IPS-20b (cell line): ENCODE results near the gene KCNN1.
A peak's percentile ranks its signal among the peaks of the same experiment; 100 is the strongest.
"Not testable (repeated sequence)": the region's sequence is repeated elsewhere in the genome, so short reads cannot be mapped to it uniquely, and the experiment has no call there.

Source experiments
- H3K27ac ChIP-seq: one replicate; pipeline ENCODE4 v1.5.1; 2013; ENCODE audit warnings: low read length
- H3K27me3 ChIP-seq: 2 replicates; pipeline ENCODE4 v1.6.1; 2013; ENCODE audit warnings: mild to moderate bottlenecking, low read length, inconsistent platforms; ENCODE audit not compliant: insufficient read depth
- H3K36me3 ChIP-seq: 2 replicates; pipeline ENCODE4 v1.6.1; 2013; ENCODE audit warnings: low read depth, mild to moderate bottlenecking, inconsistent platforms, low read length, moderate library complexity; ENCODE audit not compliant: insufficient read depth
- H3K4me1 ChIP-seq: 2 replicates; pipeline ENCODE4 v1.6.1; 2013; ENCODE audit warnings: mild to moderate bottlenecking, control low read depth, inconsistent platforms, low read length, moderate library complexity; ENCODE audit not compliant: insufficient read depth
- H3K4me3 ChIP-seq: 2 replicates; pipeline ENCODE4 v1.5.1; 2013; ENCODE audit warnings: mild to moderate bottlenecking, low read length, inconsistent platforms
- H3K9ac ChIP-seq: 2 replicates; pipeline ENCODE4 v1.6.1; 2013; ENCODE audit warnings: low read depth, mild to moderate bottlenecking, inconsistent platforms, low read length, moderate library complexity
- H3K9me3 ChIP-seq: 2 replicates; pipeline ENCODE4 v1.6.1; 2013; ENCODE audit warnings: mild to moderate bottlenecking, low read depth, low read length, inconsistent platforms; ENCODE audit not compliant: insufficient read depth

The KCNN1 gene

DNA sequence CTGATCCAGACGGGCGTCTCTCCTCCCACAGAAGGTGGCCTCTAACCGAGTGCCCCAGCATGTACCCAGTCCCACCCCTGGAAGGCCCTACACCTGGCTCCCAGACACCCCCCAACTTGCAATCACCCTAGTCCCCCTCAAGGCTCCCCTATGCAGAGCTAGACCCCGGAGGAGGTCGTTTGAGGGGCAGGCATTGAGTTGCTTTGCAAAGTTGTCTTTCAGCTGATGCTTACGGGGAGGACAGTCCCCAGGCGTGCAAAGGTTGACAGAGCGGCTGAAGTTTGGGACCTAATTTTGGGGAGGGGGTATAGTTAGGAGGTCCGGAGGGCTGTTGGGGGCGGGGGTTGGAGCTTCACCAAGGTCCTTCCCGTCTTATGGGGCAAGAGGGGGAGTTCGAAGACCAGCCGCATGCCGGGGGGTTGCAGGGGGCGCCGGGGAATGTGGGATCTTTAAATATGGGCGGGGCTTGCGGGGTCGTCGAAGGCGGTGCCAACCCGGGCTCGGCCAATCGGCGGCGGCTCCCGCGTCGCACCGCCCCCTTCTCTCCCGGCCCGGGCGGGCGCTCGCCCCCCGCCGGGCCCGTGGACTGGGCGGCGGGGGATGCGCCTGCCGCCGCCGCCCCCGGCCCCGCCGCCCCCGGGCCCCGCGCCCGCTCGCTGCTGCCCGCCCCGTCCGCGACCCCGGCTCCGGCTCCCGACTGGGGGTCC is at the start of gene KCNN1:
KCNN1 (plus strand) TSS at position 558 of the 707 bp plus-strand sequence. CDS start 6,782 bp downstream, outside the sequence.
- Histone ChIP-seq H3K9me3 (no peaks in the 10 kb centered on the region), H3K4me3 (peak within 1 kb of the TSS; percentile 77), H3K36me3 (no peaks in the 10 kb centered on the region), H3K27me3 (peaks cover 18% of the 10 kb centered on the region), H3K9ac (peak within 1 kb of the TSS; percentile 56; the same call in 1 of the 2 replicates), H3K4me1 (peaks cover 7% of the 10 kb centered on the region; the same call in 1 of the 2 replicates), H3K27ac (no peak within 1 kb of the TSS)

DNA sequence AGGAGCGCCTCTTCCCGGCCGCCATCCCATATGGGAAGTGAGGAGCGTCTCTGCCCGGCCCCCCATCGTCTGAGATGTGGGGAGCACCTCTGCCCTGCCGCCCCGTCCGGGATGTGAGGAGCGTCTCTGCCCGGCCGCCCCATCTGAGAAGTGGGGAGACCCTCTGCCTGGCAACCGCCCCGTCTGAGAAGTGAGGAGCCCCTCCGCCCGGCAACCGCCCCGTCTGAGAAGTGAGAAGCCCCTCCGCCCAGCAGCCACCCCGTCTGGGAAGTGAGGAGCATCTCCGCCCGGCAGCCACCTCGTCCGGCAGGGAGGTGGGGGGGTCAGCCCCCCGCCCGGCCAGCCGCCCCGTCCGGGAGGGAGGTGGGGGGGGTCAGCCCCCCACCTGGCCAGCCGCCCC is 48.8 kb upstream of the KCNN1 start:
- not testable (repeated sequence) for H3K27me3 ChIP-seq, H3K27ac ChIP-seq, H3K36me3 ChIP-seq, H3K4me1 ChIP-seq, H3K9ac ChIP-seq, H3K4me3 ChIP-seq
- H3K9me3 ChIP-seq, result peaks cover 16% of the 10 kb centered on the region

DNA sequence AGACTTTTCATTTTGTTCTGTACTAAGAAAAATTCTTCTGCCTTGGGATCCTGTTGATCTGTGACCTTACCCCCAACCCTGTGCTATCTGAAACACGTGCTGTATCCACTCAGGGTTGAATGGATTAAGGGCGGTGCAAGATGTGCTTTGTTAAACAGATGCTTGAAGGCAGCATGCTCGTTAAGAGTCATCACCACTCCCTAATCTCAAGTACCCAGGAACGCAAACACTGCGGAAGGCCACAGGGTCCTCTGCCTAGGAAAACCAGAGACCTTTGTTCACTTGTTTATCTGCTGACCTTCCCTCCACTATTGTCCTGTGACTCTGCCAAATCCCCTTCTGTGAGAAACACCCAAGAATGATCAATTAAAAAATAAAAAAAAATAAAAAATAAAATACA is 47.8 kb upstream of the KCNN1 start:
- H3K4me3 ChIP-seq, H3K27ac ChIP-seq, H3K36me3 ChIP-seq, H3K4me1 ChIP-seq, H3K9ac ChIP-seq, H3K27me3 ChIP-seq: not testable (repeated sequence)
- H3K9me3 ChIP-seq, result peaks cover 11% of the 10 kb centered on the region

- Histone ChIP-seq H3K27me3 (no peaks in the 10 kb centered on the region), H3K9ac (no peak overlapping the region), H3K4me1 (no peaks in the 10 kb centered on the region), H3K4me3 (no peak overlapping the region), H3K9me3 (peaks cover 9% of the 10 kb centered on the region), H3K27ac (no peak overlapping the region), H3K36me3 (no peaks in the 10 kb centered on the region)
Observed at GRCh38 chr19:17920527-17920926, 46.4 kb upstream of the KCNN1 start.

- H3K4me3 ChIP-seq, result no peak overlapping the region
- H3K9me3 ChIP-seq, result no peaks in the 10 kb centered on the region
- no peaks in the 10 kb centered on the region for H3K27me3 ChIP-seq
- H3K36me3 ChIP-seq, result no peaks in the 10 kb centered on the region
- no peaks in the 10 kb centered on the region for H3K4me1 ChIP-seq
- no peak overlapping the region for H3K9ac ChIP-seq
- H3K27ac ChIP-seq, result no peak overlapping the region
Observed at GRCh38 chr19:17922138-17922537, 44.8 kb upstream of the KCNN1 start.

DNA sequence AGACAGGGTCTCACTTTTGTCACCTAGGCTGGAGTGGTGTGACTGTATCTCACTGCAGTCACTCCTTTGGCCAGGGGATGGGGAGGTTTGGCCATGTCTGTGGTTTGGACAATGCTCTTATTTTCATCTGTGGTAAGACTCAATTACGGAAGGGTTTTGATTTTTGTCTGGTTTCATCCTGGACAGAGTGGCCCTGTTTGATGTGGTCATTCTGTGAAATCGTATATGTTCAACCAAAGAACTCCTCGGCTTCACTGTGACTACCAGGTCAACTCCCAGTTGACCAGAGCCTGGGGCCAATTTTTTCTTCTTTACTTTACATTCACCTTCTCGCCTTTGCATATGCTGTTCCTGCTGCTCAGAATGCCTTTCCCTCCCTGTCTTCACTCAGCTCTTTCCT is 40.9 kb upstream of the KCNN1 start:
- no peak overlapping the region for H3K4me3 ChIP-seq
- no peak overlapping the region for H3K27ac ChIP-seq
- H3K9ac ChIP-seq, result no peak overlapping the region
- no peaks in the 10 kb centered on the region for H3K9me3 ChIP-seq
- H3K4me1 ChIP-seq, result no peaks in the 10 kb centered on the region
- no peaks in the 10 kb centered on the region for H3K27me3 ChIP-seq
- H3K36me3 ChIP-seq, result no peaks in the 10 kb centered on the region

- H3K4me1 ChIP-seq, result no peaks in the 10 kb centered on the region; the same call in 1 of the 2 replicates
- H3K27ac ChIP-seq, result no peak overlapping the region
- no peak overlapping the region for H3K9ac ChIP-seq
- H3K9me3 ChIP-seq, result no peaks in the 10 kb centered on the region
- H3K27me3 ChIP-seq, result no peaks in the 10 kb centered on the region
- no peaks in the 10 kb centered on the region for H3K36me3 ChIP-seq
- no peak overlapping the region for H3K4me3 ChIP-seq
Observed at GRCh38 chr19:17929056-17929455, 37.9 kb upstream of the KCNN1 start.

DNA sequence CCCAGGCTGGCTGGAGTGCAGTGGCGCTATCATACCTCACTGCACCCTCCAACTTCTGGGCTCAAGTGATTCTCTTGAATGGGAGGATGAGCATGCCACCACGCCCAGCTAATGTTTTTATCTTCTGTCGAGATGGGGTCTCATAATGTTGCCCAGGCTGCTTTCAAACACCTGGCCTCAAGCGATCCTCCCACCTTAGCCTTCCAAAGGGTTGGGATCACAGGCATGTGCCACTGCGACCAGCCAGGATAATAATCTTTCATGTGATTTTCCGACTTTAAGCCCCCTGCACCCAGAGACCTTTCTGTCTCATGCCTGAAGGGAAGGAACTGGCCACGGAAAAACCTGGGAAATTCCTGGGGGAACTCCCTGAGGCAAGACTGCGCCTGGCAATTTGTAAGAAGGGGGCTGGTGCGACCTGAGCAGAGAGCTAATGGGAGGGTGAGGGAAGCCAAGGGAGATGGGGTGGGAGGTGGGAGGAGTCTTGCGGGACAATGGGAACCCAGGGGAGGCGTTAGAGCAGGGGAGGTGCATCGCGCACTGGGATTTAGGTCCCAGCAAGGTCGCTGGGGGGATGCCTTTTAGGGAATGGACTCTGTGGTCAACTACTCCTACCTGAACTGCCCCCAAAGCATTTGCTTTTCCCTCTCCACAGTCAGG is 35.2 kb upstream of the KCNN1 start:
- Histone ChIP-seq H3K27me3 (no peaks in the 10 kb centered on the region), H3K9me3 (no peaks in the 10 kb centered on the region), H3K27ac (no peak overlapping the region), H3K4me1 (no peaks in the 10 kb centered on the region; the same call in 1 of the 2 replicates), H3K36me3 (no peaks in the 10 kb centered on the region), H3K9ac (peak overlapping the region; percentile 96; the same call in 1 of the 2 replicates), H3K4me3 (peak overlapping the region; percentile 98)

- H3K4me3 ChIP-seq, result peak within 1 kb of the TSS; percentile 98
- H3K27ac ChIP-seq, result peak within 1 kb of the TSS; percentile 95
- no peaks in the 10 kb centered on the region for H3K27me3 ChIP-seq
- no peaks in the 10 kb centered on the region; the same call in 1 of the 2 replicates for H3K4me1 ChIP-seq
- H3K9ac ChIP-seq, result peak within 1 kb of the TSS; percentile 96
- H3K36me3 ChIP-seq, result no peaks in the 10 kb centered on the region
- H3K9me3 ChIP-seq, result no peaks in the 10 kb centered on the region
Observed at GRCh38 chr19:17932485-17933338, 34.2 kb upstream of the KCNN1 start, which contains the start of gene CCDC124. Gene CCDC124 (plus strand): TSS chr19:17933015. CDS start chr19:17936421, 3,406 bp downstream.

DNA sequence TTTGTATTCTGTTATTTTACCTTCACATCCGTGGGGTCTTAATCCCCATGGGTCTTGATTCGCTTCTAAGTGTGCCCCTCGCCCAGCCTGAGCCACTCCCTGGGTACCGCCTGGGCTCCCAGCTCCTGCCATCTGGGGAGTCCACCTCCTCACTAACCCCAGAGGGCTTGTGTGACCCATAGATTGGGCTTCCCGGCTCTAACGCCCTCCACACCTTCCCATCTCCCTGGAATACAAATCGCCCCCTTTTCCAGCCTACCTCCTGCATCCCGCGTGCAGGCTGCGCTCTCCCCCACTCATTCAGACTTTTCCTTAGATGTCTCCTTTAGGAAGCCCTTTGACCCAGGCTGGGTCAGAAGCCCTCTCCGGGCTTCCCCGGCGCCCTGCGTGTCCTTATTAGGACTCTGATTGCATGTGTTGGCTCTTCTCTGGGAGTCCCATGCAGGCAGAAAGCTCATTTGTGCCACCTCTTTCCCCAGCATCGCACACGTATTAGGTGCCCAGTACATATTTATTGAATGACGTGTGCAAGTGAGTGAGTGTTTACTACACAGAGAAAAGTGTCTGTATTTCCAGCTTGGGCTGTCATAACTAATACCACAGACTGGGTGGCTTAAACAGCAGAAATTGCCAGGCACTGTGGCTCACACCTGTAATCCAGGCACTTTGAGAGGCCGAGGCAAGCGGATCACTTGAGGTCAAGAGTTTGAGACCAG is 33.3 kb upstream of the KCNN1 start:
- Histone ChIP-seq H3K4me1 (no peaks in the 10 kb centered on the region; the same call in 1 of the 2 replicates), H3K9me3 (no peaks in the 10 kb centered on the region), H3K27me3 (no peaks in the 10 kb centered on the region), H3K4me3 (peak overlapping the region; percentile 98), H3K36me3 (peaks cover 2% of the 10 kb centered on the region), H3K9ac (peak overlapping the region; percentile 96), H3K27ac (peak overlapping the region; percentile 95)

DNA sequence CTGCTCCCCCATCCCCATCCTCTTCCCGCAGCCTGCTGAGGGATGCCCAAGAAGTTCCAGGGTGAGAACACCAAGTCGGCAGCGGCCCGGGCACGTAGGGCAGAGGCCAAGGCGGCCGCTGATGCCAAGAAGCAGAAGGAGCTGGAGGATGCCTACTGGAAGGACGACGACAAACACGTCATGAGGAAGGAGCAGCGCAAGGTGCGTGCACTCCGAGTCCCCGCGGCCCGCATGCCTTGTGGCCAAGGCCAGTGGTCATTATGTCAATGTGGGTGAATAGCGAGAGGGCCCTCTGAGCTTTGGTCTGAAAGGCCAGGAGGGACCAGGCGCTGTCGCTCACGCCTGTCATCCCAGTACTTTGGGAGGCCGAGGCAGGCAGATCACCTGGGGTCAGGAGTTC is 30.5 kb upstream of the KCNN1 start:
- Histone ChIP-seq H3K27me3 (no peaks in the 10 kb centered on the region), H3K36me3 (peaks cover 9% of the 10 kb centered on the region), H3K4me1 (no peaks in the 10 kb centered on the region; the same call in 1 of the 2 replicates), H3K27ac (no peak overlapping the region), H3K9ac (no peak overlapping the region), H3K9me3 (no peaks in the 10 kb centered on the region), H3K4me3 (no peak overlapping the region)
